ENCODE results near the gene FNIP2.
"Not testable (repeated sequence)": the region's sequence is repeated elsewhere in the genome, so short reads cannot be mapped to it uniquely, and the experiment has no call there.

DNA sequence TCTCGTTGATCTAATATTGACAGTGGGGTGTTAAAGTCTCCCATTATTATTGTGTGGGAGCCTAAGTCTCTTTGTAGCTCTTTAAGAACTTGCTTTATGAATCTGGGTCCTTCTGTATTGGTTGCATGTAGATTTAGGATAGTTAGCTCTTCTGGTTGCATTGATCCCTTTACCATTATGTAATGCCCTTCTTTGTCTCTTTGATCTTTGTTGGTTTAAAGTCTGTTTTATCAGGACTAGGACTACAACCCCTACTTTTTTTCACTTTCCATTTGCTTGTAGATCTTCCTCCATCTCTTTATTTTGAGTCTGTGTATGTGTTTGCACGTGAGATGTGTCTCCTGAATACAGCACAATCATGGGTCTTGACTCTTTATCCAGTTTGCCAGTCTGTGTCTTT lies 131.6 kb downstream of the FNIP2 start:
- TF ChIP-seq, protein P1, sequence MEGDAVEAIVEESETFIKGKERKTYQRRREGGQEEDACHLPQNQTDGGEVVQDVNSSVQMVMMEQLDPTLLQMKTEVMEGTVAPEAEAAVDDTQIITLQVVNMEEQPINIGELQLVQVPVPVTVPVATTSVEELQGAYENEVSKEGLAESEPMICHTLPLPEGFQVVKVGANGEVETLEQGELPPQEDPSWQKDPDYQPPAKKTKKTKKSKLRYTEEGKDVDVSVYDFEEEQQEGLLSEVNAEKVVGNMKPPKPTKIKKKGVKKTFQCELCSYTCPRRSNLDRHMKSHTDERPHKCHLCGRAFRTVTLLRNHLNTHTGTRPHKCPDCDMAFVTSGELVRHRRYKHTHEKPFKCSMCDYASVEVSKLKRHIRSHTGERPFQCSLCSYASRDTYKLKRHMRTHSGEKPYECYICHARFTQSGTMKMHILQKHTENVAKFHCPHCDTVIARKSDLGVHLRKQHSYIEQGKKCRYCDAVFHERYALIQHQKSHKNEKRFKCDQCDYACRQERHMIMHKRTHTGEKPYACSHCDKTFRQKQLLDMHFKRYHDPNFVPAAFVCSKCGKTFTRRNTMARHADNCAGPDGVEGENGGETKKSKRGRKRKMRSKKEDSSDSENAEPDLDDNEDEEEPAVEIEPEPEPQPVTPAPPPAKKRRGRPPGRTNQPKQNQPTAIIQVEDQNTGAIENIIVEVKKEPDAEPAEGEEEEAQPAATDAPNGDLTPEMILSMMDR (IDR thresholded peaks at IDR 0.05): not testable (repeated sequence)
- TF ChIP-seq CHD2 (IDR thresholded peaks at IDR 0.05; ENCODE audit: low read length, partially characterized antibody); MXI1 (IDR thresholded peaks at IDR 0.05; ENCODE audit: low read depth, low read length); EP300 (IDR thresholded peaks at IDR 0.05; ENCODE audit: borderline replicate concordance in 1 of 2, low read depth in 1 of 2, low read length in 1 of 2); YY1 (IDR thresholded peaks at IDR 0.05; ENCODE audit: low read depth); POLR2AphosphoS5 (IDR thresholded peaks at IDR 0.05; ENCODE audit: low read depth, low read length); GABPA (IDR thresholded peaks at IDR 0.05; ENCODE audit: low read depth); RAD21 (IDR thresholded peaks at IDR 0.05; ENCODE audit: low read length): not testable (repeated sequence)
- TF ChIP-seq, protein P2, sequence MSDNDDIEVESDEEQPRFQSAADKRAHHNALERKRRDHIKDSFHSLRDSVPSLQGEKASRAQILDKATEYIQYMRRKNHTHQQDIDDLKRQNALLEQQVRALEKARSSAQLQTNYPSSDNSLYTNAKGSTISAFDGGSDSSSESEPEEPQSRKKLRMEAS (IDR thresholded peaks at IDR 0.05; ENCODE audit: low read depth): not testable (repeated sequence)
- TF ChIP-seq, protein P3, sequence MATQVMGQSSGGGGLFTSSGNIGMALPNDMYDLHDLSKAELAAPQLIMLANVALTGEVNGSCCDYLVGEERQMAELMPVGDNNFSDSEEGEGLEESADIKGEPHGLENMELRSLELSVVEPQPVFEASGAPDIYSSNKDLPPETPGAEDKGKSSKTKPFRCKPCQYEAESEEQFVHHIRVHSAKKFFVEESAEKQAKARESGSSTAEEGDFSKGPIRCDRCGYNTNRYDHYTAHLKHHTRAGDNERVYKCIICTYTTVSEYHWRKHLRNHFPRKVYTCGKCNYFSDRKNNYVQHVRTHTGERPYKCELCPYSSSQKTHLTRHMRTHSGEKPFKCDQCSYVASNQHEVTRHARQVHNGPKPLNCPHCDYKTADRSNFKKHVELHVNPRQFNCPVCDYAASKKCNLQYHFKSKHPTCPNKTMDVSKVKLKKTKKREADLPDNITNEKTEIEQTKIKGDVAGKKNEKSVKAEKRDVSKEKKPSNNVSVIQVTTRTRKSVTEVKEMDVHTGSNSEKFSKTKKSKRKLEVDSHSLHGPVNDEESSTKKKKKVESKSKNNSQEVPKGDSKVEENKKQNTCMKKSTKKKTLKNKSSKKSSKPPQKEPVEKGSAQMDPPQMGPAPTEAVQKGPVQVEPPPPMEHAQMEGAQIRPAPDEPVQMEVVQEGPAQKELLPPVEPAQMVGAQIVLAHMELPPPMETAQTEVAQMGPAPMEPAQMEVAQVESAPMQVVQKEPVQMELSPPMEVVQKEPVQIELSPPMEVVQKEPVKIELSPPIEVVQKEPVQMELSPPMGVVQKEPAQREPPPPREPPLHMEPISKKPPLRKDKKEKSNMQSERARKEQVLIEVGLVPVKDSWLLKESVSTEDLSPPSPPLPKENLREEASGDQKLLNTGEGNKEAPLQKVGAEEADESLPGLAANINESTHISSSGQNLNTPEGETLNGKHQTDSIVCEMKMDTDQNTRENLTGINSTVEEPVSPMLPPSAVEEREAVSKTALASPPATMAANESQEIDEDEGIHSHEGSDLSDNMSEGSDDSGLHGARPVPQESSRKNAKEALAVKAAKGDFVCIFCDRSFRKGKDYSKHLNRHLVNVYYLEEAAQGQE (IDR thresholded peaks at IDR 0.05; ENCODE audit: low read depth, low read length): not testable (repeated sequence)
- TF ChIP-seq, protein P4, sequence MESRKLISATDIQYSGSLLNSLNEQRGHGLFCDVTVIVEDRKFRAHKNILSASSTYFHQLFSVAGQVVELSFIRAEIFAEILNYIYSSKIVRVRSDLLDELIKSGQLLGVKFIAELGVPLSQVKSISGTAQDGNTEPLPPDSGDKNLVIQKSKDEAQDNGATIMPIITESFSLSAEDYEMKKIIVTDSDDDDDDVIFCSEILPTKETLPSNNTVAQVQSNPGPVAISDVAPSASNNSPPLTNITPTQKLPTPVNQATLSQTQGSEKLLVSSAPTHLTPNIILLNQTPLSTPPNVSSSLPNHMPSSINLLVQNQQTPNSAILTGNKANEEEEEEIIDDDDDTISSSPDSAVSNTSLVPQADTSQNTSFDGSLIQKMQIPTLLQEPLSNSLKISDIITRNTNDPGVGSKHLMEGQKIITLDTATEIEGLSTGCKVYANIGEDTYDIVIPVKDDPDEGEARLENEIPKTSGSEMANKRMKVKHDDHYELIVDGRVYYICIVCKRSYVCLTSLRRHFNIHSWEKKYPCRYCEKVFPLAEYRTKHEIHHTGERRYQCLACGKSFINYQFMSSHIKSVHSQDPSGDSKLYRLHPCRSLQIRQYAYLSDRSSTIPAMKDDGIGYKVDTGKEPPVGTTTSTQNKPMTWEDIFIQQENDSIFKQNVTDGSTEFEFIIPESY (IDR thresholded peaks at IDR 0.05; ENCODE audit: borderline replicate concordance, low read depth): not testable (repeated sequence)
- TF ChIP-seq, protein P5, sequence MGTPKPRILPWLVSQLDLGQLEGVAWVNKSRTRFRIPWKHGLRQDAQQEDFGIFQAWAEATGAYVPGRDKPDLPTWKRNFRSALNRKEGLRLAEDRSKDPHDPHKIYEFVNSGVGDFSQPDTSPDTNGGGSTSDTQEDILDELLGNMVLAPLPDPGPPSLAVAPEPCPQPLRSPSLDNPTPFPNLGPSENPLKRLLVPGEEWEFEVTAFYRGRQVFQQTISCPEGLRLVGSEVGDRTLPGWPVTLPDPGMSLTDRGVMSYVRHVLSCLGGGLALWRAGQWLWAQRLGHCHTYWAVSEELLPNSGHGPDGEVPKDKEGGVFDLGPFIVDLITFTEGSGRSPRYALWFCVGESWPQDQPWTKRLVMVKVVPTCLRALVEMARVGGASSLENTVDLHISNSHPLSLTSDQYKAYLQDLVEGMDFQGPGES (IDR thresholded peaks at IDR 0.05; ENCODE audit: low read depth, low read length): not testable (repeated sequence)

Measured in SK-N-SH (cell line).